HG03520 (cell line): Measurements from ENCODE around the gene FBXL4.

Experiments
- ATAC-seq: cut with Tn5 transposase; IDR thresholded peaks from one replicate; pipeline ENCODE4 v1.9.1; 2021; ENCODE audit warnings: mild to moderate bottlenecking, moderate library complexity; ENCODE audit not compliant: unreplicated experiment

The FBXL4 gene

DNA sequence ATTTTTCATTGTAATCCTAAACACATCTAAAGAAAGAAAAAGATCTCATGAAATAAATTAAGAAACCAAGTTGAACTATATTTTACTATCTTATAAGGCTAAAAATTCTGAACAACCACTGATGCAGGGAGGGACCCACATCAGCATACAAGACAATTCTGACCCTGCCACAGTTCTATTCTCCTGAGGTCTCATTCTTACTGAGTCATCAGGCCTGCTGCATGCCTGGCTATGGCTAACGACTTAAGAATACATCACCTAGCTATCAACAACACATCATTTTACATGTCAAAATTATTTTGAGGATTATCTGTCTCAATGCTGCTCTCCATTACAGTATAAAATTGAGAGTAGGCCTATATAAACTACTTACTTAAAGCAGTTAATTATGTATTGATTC, 52.9 kb downstream of the FBXL4 start:
- ATAC-seq: no peak

DNA sequence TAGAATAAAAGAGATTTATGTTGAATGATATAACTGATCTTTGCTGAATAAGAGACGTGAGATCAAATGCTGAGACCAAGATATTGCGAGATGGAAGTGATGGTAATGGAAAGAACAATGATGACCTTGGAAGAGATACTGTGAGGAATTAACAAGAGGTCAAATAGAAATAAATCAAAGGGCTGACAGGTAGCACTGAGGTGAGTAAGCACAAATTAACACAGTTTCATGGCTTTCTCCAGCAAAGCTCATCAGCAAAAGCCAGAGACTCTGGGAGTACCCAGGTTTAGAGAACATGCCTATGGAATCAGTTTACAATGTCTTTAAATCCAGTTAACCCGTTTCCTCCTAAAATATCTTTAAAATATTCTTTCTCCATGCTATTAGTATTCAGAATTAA, 60.1 kb downstream of the FBXL4 start:
- ATAC-seq: no peak

DNA sequence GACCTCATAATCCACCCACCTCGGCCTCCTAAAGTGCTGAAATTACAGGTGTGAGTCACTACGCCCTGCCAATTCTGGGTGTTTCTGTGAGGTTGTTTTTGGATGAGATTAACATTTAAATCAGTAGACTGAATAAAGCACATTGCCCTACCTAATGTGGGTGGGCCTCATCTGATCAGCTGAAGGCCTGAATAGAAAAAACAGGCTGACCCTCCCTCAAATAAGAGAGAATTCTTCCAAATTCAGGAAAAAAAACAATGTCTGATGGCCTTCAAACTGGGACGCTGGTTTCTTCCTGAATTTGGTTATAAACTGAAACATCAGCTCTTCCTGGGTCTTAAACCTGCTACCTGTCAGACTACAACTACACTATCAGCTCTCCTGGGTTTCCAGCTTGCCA, 62.4 kb downstream of the FBXL4 start:
- ATAC-seq: no peak

- ATAC-seq: peak; percentile 90
Measured at GRCh38 chr6:98880486-98880885, 67.3 kb downstream of the FBXL4 start.

DNA sequence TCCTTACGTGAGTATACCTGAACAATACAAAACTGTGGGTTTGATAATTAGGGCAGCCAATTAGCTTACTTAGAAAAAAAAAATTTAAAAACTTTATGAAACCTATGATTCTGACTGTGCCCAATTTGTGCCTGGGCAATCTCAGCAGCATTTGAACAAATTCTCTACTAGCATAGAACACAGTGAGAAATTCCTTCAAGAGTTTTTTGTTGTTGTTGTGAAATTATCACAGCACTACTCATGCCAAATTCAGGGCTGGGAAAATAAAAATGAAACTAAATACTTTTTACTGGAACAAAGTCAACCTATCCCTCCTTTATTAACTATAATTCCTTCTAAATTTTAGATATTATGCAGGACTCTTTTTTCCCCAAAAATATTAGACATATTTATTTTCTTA, 70.5 kb downstream of the FBXL4 start:
- no peak for ATAC-seq

GRCh38 chr6:98875375-98875774, 72.4 kb downstream of the FBXL4 start:
- ATAC-seq: no peak

DNA sequence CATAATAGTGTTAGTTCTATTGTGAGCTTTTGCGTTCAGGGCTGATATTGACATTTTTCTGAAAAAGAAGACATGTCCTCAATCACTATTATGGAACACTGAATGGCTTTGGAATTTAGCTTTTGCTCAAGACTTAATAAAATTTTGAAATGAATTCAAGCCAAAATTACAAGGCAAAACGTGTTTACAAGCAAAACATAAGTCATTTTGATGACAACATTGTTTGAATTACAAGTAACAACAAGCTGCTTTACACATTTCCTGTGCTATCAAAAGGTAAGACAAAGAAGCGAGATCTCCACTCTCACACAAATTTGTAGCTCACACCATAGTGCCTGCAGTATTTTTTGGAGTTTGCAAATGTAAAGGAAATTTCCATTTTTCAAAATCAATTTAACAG, 75.9 kb downstream of the FBXL4 start:
- ATAC-seq: no peak

- ATAC-seq: no peak
Measured at GRCh38 chr6:98871057-98871456, 76.7 kb downstream of the FBXL4 start.

DNA sequence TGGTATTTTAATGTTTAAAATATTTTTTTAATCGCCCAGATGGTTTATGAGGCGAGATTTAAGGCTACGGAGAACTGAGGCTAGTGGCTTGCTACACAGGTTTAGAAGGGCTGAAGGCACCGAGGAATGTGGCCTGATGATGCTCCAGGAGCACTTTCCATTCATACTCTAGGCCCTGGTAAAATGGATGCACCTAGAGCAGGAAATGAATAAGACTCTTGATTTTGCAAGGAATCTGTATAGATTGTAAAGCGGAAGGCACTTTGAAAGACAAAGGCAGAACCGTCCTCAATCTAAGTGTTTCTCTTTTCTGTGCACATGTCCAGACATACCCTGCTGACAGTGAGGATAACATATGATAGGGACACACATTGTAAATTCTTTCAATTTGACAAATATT, 83.2 kb downstream of the FBXL4 start:
- no peak for ATAC-seq

GRCh38 chr6:98848539-98849242, 99.1 kb downstream of the FBXL4 start:
- no peak for ATAC-seq

GRCh38 chr6:98847779-98848538, 99.8 kb downstream of the FBXL4 start:
- no peak for ATAC-seq

GRCh38 chr6:98847416-98847778, 100.3 kb downstream of the FBXL4 start:
- no peak for ATAC-seq

- ATAC-seq: no peak
Measured at GRCh38 chr6:98846021-98846380, 101.7 kb downstream of the FBXL4 start.

DNA sequence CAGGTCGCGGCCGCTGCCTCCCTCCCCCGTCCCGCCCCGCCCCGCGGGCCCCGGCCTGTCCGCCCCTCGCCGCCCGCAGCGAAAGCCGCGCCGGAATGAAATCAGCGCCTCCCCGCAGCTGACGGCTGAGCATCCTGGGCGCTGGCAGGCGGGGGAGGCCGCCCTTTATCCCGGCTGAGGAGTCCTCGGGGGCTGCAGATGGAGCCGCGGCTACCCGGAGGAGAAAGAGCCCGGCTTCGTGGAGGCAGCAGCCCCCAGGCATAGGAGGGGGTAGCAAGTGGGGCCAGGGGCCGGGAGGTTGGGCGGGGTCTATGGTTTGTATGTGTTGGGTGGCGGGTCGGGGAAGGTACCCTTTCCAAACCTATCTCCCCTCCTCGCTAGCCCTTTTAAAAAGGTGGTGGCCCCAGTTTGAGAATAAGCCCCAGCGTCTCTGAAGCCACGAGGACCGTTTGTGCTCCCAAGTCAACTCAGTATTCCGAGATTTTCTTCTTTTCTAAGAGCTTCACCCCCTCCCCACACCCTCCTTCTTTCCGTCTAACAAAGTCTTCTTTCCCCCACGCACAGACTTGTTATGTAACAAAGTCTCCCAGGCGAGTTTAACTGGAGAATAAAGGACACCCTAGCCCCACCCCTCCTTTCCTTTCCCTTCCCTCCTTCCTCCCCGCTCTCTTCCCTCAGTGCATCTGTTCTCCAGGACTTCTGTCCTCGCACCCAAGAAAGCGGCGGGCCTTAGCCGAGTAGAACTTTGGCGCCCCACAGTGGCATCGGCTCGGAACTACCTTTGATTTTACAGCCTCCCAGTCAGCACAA, 102.3 kb downstream of the FBXL4 start:
- ATAC-seq: peak; percentile 53

- ATAC-seq: no peak
Measured at GRCh38 chr6:98844244-98845210, 103.2 kb downstream of the FBXL4 start.

GRCh38 chr6:98843271-98844243, 104.2 kb downstream of the FBXL4 start:
- no peak for ATAC-seq

DNA sequence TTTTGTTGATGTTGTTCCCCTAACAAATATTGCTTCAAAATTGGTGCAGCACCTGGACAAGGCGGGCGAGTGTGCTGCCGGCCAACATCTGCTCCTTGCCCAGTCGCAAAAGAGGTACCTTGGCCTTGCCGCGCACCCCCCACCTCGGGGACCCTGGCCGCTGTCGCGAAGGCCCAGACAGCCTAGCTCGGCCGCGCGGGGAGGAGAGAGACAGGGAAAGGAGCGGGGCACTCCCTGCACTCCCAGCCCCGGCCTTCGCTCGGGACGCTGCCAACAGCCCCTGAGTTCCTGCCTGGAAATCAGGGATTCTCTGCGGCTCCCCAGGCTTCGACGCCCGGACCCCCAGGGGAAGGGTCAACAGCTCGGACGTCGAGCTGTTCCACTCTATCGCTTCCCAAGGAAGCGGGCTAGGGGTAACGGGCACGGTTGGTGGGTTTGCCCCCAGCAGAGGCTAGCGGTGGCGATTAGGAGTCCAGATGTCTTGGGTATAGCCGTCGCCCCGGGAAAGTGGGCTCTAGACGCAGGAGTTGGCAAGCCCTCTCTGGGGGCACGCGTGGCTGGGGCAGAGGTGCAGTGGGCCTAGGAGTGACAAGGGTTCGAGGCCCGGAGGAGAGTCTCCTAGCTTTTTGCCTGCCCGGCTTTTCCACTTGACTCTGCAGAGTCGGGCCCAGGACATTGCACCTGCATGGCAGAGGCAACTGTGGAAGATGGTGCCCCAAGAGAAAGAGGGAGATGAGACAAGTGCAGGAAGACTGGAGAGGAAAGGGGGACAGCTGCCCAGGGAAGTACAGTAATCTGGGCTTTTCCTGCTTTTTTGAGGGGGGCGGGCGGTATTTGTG, 105.2 kb downstream of the FBXL4 start:
- no peak for ATAC-seq

- no peak for ATAC-seq
Measured at GRCh38 chr6:98841621-98842341, 106.0 kb downstream of the FBXL4 start.
